HG03025 (cell line): Measurements from ENCODE around the gene KLRC2.
"Not testable (repeated sequence)": the region's sequence is repeated elsewhere in the genome, so short reads cannot be mapped to it uniquely, and the experiment has no call there.

ENCODE experiments used
- ATAC-seq: cut with Tn5 transposase; IDR thresholded peaks from one replicate; pipeline ENCODE4 v1.9.1; 2021; ENCODE audit warnings: mild to moderate bottlenecking, moderate library complexity; ENCODE audit not compliant: unreplicated experiment, low FRiP score

KLRC2 gene

GRCh38 chr12:10435816-10436215 is at the start of gene KLRC2:
Gene KLRC2 (minus strand): TSS chr12:10436010. CDS start chr12:10435986, 24 bp downstream.
- ATAC-seq = not testable (repeated sequence)

- ATAC-seq = not testable (repeated sequence)
These were observed 46.1 kb upstream of the KLRC2 start for GRCh38 chr12:10481901-10482300.

- not testable (repeated sequence) for ATAC-seq
These were observed 37.0 kb upstream of the KLRC2 start for GRCh38 chr12:10472808-10473207.

DNA sequence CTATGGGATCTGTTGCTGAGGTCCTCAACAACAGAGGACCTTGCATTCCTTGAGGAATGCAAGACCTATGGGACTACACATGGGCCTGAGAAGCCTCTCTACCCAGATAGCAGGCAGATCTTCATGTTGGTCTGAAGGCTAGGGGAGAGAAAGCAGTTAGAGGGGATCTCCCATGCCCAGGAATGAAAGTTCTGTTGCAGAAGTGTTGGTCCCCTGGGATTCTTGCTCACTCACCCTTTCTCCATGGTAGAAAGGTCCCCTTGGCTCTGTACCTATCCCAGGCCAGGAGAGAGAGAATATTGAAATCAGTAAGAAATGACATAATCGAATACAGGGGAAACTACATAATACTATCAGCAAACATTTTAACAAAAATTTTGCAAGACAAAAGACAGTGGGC is 33.9 kb upstream of the KLRC2 start:
- no peak for ATAC-seq

DNA sequence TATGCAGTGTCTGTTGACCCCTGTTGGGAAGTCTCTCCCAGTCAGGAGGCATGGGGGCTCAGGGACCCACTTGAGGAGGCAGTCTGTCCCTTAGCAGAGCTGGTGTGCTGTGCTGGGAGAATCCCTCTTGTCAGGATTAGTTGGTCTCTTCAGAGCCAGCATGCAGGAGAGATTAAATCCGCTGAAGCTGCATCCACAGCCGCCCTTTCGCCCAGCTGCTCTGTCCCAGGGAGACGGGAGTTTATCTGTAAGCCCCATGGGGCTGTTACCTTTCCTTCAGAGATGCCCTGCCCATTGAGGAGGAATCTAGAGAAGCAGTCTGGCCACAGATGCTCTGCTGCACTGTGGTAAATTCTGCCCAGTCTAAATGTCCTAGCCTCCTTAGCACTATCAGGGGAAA is 30.5 kb upstream of the KLRC2 start:
- no peak for ATAC-seq

DNA sequence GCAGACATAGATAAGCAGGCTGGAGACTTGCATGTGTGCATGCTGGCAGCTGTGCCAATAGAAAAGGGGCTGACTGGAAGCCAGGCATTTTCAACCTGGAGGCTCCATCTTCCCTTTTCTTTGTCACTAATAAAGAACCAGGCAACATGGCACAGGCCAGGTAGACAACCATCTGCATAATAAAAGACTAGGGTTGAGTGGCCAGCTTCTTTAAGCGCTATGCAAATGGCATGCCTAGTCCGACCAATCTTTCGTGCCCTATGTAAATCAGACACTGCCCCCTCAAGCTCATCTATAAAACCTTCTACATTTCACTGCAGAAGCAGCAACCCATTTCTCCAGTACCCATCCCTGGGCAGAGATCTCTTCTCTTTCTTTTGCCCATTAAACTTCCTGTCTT is 21.9 kb upstream of the KLRC2 start:
- no peak for ATAC-seq

DNA sequence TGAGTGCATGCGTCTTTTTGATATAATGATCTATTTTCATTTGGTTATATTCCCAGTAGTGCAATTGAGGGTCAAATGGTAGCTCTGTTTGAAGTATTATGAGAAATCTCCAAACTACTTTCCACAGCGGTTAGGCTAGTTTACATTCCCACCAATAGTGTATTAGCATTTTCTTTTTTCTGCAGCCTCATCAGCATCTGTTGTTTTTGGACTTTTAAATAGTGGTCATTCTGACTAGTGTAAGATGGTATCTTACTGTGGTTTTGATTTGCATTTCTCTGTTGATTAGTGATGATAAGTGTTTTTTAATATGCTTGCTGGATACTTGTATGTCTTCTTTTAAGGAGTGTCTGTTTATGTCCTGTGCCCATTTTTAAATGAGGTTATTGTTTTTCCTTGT is 21.0 kb upstream of the KLRC2 start:
- ATAC-seq = no peak

GRCh38 chr12:10455766-10456165 is 20.0 kb upstream of the KLRC2 start:
- no peak for ATAC-seq

GRCh38 chr12:10454531-10454930 is 18.7 kb upstream of the KLRC2 start:
- no peak for ATAC-seq

DNA sequence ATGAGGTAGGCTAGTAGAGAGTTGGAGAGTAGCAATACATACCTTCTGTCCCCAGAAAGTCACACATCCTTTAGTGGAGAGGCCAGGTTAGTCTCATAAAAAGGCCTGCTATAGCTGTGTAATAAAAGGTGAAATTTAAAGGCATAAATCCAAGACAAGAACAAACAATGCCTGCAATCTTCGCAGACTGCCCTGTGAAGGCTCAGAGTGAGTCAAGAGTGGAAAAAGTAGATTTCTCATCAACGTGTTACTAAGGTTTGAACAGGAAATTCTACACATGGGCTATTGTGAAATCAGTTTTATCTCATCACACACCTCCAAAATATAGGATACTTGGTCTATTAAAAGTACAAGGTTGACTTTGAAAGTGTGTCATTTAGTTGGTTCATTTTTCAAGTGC is 17.3 kb upstream of the KLRC2 start, which contains the start of gene KLRC1:
KLRC1 (minus strand) TSS at position 222 of the 400 bp plus-strand sequence. CDS start 2,221 bp downstream, outside the sequence.
- no peak for ATAC-seq

- ATAC-seq = no peak
These were observed 12.4 kb upstream of the KLRC2 start for GRCh38 chr12:10448236-10448635.

GRCh38 chr12:10446052-10446451 is 10.2 kb upstream of the KLRC2 start:
- ATAC-seq = not testable (repeated sequence)

DNA sequence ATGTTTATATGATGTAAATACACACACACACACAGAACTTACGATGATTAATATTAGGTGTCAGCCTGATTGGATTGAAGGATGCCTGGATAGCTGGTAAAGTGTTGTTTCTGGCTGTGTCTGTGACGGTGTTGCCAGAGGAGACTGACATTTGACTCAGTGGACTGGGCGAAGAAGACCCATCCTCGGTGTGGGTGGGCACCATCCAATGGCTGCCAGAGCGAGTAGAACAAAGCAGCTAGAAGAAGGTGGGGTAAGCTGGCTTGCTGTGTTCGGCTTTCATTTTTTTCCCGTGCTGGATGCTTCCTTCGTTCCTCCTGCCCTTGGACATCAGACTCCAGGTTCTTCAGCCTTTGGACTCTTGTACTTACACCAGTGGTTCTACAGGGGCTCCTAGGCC is 5.3 kb upstream of the KLRC2 start:
- not testable (repeated sequence) for ATAC-seq

DNA sequence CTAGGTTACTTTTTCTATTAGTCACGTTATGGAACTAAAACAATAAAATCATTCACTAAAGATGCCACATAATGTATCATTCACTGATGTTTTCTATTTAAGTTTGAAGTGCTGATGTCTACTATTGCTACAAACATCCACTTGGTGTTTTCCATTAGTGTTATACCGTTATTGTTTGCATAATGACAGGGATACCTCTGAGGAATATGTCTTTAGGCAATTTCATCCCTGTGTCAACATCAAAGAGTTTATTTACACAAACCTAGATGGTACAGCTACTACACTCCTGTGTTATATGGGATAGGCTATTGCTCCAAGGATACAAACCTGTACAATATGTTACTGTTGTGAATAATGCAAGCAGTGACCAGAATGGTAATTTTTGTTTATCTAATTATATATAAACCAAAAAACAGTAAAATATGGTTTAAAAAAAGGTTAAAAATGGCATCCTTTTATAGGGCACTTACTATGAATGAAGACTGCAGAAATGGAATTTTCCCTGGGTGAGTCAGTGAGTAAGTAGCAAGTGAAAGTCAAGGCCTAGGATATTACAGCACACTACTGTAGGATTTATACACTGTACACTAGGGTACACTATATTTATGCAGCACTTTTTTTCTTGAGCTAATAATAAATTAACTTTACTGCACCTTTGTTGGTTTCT is 3.9 kb upstream of the KLRC2 start:
- not testable (repeated sequence) for ATAC-seq

GRCh38 chr12:10437601-10438000 is 1.8 kb upstream of the KLRC2 start:
- ATAC-seq = not testable (repeated sequence)

DNA sequence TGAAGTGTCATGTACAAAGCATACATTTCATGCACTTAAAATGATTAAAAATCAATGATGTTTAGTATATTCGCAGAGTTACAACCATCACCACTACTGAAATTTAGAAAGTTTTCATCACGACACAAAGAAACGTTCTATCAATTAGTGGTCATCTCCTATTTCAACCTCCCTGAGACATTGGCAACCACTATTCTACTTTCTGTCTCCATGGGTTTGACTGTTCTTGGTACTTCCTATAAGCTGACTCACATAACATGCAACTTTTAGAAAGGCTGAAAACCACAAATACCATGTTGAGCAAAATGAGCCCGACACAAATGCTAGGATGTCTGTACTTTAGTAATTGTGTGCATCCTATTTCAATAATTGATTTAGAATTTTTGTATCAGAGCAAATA is 5.2 kb downstream of the KLRC2 start:
- not testable (repeated sequence) for ATAC-seq

GRCh38 chr12:10425938-10426337 is 9.9 kb downstream of the KLRC2 start:
- not testable (repeated sequence) for ATAC-seq

DNA sequence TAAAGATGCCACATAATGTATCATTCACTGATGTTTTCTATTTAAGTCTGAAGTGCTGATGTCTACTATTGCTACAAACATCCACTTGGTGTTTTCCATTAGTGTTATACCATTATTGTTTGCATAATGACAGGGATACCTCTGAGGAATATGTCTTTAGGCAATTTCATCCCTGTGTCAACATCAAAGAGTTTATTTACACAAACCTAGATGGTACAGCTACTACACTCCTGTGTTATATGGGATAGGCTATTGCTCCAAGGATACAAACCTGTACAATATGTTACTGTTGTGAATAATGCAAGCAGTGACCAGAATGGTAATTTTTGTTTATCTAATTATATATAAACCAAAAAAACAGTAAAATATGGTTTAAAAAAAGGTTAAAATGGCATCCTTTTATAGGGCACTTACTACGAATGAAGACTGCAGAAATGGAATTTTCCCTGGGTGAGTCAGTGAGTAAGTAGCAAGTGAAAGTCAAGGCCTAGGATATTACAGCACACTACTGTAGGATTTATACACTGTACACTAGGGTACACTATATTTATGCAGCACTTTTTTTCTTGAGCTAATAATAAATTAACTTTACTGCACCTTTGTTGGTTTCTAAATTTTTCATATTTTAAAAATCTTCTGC is 11.4 kb downstream of the KLRC2 start:
- ATAC-seq = not testable (repeated sequence)

- ATAC-seq = not testable (repeated sequence)
These were observed 13.7 kb downstream of the KLRC2 start for GRCh38 chr12:10422159-10422558.

DNA sequence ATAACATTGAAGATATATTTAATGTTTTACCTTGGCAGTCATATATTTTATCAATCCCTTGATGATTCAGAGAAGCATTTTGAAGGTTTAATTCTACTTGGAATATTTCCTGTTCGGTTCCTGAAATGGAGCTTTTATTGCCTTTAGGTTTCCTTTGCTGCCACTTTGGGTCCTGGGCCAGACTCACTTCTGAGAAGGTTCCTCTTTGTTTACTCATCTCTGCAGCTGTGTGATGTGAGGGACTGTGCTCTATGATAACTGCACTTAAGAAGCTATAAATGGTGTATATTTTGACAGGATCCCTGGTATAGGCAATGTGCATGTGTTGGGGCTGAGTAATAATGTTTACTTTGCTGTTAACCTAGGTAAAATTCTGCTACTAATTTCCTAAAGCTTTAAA is 15.5 kb downstream of the KLRC2 start, which contains the start of gene KLRC3:
KLRC3 (minus strand) TSS at position 262 of the 400 bp plus-strand sequence; CDS start at position 217, 45 bp downstream.
- ATAC-seq = not testable (repeated sequence)

- ATAC-seq = no peak
These were observed 26.4 kb downstream of the KLRC2 start, which contains the start of gene KLRC4 for GRCh38 chr12:10409392-10409791. Gene KLRC4 (minus strand): TSS chr12:10409757. CDS start chr12:10409575, 182 bp downstream.

- no peak for ATAC-seq
These were observed 27.0 kb downstream of the KLRC2 start for GRCh38 chr12:10408842-10409241.
